K562 (cell line): Measurements from ENCODE around the gene C1QTNF5. TPM values are rescaled to one million over a fixed set of nuclear protein-coding genes. Genes with fewer than 3 reads are reported as not detected.

Source experiments
- BCOR ChIP-seq: fragments of 450-650 bp; IDR thresholded peaks from 2 replicates; pipeline ENCODE4 v1.6.1; 2016
- CBX3 ChIP-seq, 2 experiments: IDR thresholded peaks; 1 replicate in 1 of 2; 2 replicates in 1 of 2; pipeline ENCODE4 v1.6.1; 2012; ENCODE audit warnings: inconsistent platforms in 2 of 2, low read length in 2 of 2, borderline replicate concordance in 1 of 2, control low read depth in 1 of 2
- CHAMP1 ChIP-seq: fragments of 450-650 bp; IDR thresholded peaks from 2 replicates; pipeline ENCODE4 v1.6.1; 2016; ENCODE audit warnings: mild to moderate bottlenecking
- CREM ChIP-seq: IDR thresholded peaks from 2 replicates; pipeline ENCODE4 v1.6.1; 2014; ENCODE audit warnings: antibody characterized with exemption, low read depth
- CTCF ChIP-seq, 3 experiments: IDR thresholded peaks in 2 of 3; conservative IDR thresholded peaks in 1 of 3; 2 replicates each; pipeline ENCODE4 v1.5.1; 2011 to 2012; ENCODE audit warnings: low read length in 3 of 3, mild to moderate bottlenecking in 3 of 3, control low read depth in 2 of 3, improper control_type of control experiment in 1 of 3, inconsistent platforms in 1 of 3, low read depth in 1 of 3, mixed read lengths in 1 of 3, moderate library complexity in 1 of 3; ENCODE audit not compliant: insufficient read depth in 2 of 3
- DACH1 ChIP-seq: fragments of 450-650 bp; IDR thresholded peaks from 2 replicates; pipeline ENCODE4 v1.6.1; 2018; ENCODE audit not compliant: partially characterized antibody
- EGR1 ChIP-seq: fragments of 450-650 bp; conservative IDR thresholded peaks from 2 replicates; pipeline ENCODE4 v1.6.1; 2017; ENCODE audit warnings: mild to moderate bottlenecking
- ESRRA ChIP-seq: fragments of 450-650 bp; IDR thresholded peaks from 2 replicates; pipeline ENCODE4 v1.6.1; 2014; ENCODE audit warnings: low read depth, mild to moderate bottlenecking, moderate library complexity, borderline replicate concordance
- FOXK2 ChIP-seq, 2 experiments: fragments of 450-650 bp; IDR thresholded peaks in 1 of 2; conservative IDR thresholded peaks in 1 of 2; 2 replicates each; pipeline ENCODE4 v1.6.1; 2016; ENCODE audit warnings: low read depth in 2 of 2, mild to moderate bottlenecking in 1 of 2
- HDAC1 ChIP-seq, 2 experiments: fragments of 450-650 bp; IDR thresholded peaks; 2 replicates each; pipeline ENCODE4 v1.6.1; 2016 to 2017; ENCODE audit warnings: inconsistent platforms in 1 of 2, mild to moderate bottlenecking in 1 of 2, moderate library complexity in 1 of 2
- HLTF ChIP-seq: fragments of 450-650 bp; IDR thresholded peaks from 2 replicates; pipeline ENCODE4 v1.6.1; 2016
- JUND ChIP-seq, 2 experiments: IDR thresholded peaks; 2 replicates in 1 of 2; 3 replicates in 1 of 2; pipeline ENCODE4 v1.6.1; 2011; ENCODE audit warnings: borderline replicate concordance in 2 of 2, low read depth in 2 of 2, low read length in 2 of 2, improper control_type of control experiment in 1 of 2, missing biosample characterization in 1 of 2, missing genetic modification characterization in 1 of 2, missing genetic modification reagents in 1 of 2
- KAT7 ChIP-seq: sonication (generic); formaldehyde crosslinking; IDR thresholded peaks from 2 replicates; pipeline ENCODE4 v1.8.0; 2022; ENCODE audit warnings: missing genetic modification reagents, mild to moderate bottlenecking, borderline replicate concordance
- MAX ChIP-seq: sonication (generic); formaldehyde crosslinking; IDR thresholded peaks from 2 replicates; pipeline ENCODE4 v1.9.0; 2022; ENCODE audit warnings: mild to moderate bottlenecking, missing genetic modification reagents
- MTA3 ChIP-seq: fragments of 450-650 bp; formaldehyde crosslinking; IDR thresholded peaks from 2 replicates; pipeline ENCODE4 v1.6.1; 2017; ENCODE audit warnings: mild to moderate bottlenecking, borderline replicate concordance
- PHF20 ChIP-seq: fragments of 450-650 bp; IDR thresholded peaks from 2 replicates; pipeline ENCODE4 v1.6.1; 2018; ENCODE audit not compliant: partially characterized antibody
- PREB ChIP-seq: sonication (generic); formaldehyde crosslinking; IDR thresholded peaks from 2 replicates; pipeline ENCODE4 v1.8.1; 2023; ENCODE audit warnings: mild to moderate bottlenecking, missing genetic modification reagents
- RBM25 ChIP-seq: fragments of 200-400 bp; formaldehyde crosslinking; IDR thresholded peaks from 2 replicates; pipeline ENCODE4 v1.6.1; 2018; ENCODE audit warnings: low read length, low read depth, moderate library complexity; ENCODE audit not compliant: severe bottlenecking
- RBM39 ChIP-seq: fragments of 200-400 bp; formaldehyde crosslinking; optimal IDR thresholded peaks from 2 replicates; pipeline ENCODE3; 2018; ENCODE audit warnings: low read depth, low read length
- SMAD4 ChIP-seq: fragments of 250-450 bp; sonication (Bioruptor Pico); conservative IDR thresholded peaks from 2 replicates; pipeline ENCODE4 v1.8.0; 2021; ENCODE audit warnings: inconsistent platforms, mild to moderate bottlenecking, moderate library complexity
- SMC3 ChIP-seq: conservative IDR thresholded peaks from 2 replicates; pipeline ENCODE4 v1.6.1; 2011; ENCODE audit warnings: low read depth, low read length, improper control_type of control experiment; ENCODE audit not compliant: insufficient read depth
- TSC22D4 ChIP-seq: fragments of 450-650 bp; IDR thresholded peaks from 2 replicates; pipeline ENCODE4 v1.6.1; 2016; ENCODE audit warnings: missing genetic modification characterization, missing biosample characterization, control low read depth
- ZNF324 ChIP-seq: fragments of 250-450 bp; sonication (Bioruptor Pico); IDR thresholded peaks from 2 replicates; pipeline ENCODE4 v1.4.0; 2020; ENCODE audit warnings: mild to moderate bottlenecking
- polyA plus RNA-seq, 8 experiments: library from polyadenylated mRNA; depleted of rRNA in 4 of 8; stranded (reverse) in 5 of 8; unstranded in 3 of 8; fragments of >200 nt; fragmentation: Nextera tagmentation in 2 of 8; fragmentation: Illumina TruSeq in 1 of 8; extraction: Ambion mirVana in 2 of 8; extraction: Trizol in 1 of 8; gene quantifications; 2 replicates each; pipeline versions ENCODE4 v1.2.1 to v1.2.3, GENCODE V29; 2011 to 2014; ENCODE audit warnings: inconsistent platforms in 1 of 8, missing spikeins in 1 of 8
- total RNA-seq, 7 experiments: library from RNA; depleted of rRNA in 6 of 7; stranded (reverse); fragments of >200 nt in 6 of 7; fragmentation: Illumina TruSeq in 2 of 7; extraction: Trizol in 2 of 7; gene quantifications; 2 replicates each; pipeline versions ENCODE4 v1.2.1 to v1.2.3, GENCODE V29; 2011 to 2021; ENCODE audit warnings: low replicate concordance in 1 of 7

The C1QTNF5 gene
- total and polyA plus RNA-seq, 9 of the 15 experiments (the other 6 are each of a cell fraction or from before 2014, with no cell fraction given) = 0.07 to 0.76 (median 0.24) TPM; not detected in 1

- TF ChIP-seq FOXK2 (conservative IDR thresholded peaks at IDR 0.05 in 1 of 2, IDR thresholded peaks at IDR 0.05 in 1 of 2; ENCODE audit: low read depth in 2 of 2) (no peak), MAX (CRISPR knock-in tag) (peak; percentile 16; the same call in 1 of the 2 replicates), DACH1 (peak; percentile 19), ESRRA (peak; percentile 38; the same call in 1 of the 2 replicates), ZNF324 (CRISPR knock-in tag) (no peak), JUND (IDR thresholded peaks at IDR 0.05; ENCODE audit: borderline replicate concordance, low read depth, low read length) (peak; percentile 27; the same call in 1 of the 2 replicates), JUND (tag; IDR thresholded peaks at IDR 0.05; ENCODE audit: borderline replicate concordance, low read depth, low read length) (peak; percentile 44; the same call in 1 of the 3 replicates), HDAC1 (IDR thresholded peaks at IDR 0.05) (peak; percentile 54 to 55; a peak in 2 of 4 replicates), HLTF (no peak), RBM39 (peak; percentile 84), SMC3 (peak; percentile 56; the same call in 1 of the 2 replicates), PHF20 (peak; percentile 66), MTA3 (0 out of 2 replicates have a peak, but pooled peaks have one; percentile 23), RBM25 (peak; percentile 99), EGR1 (peak; percentile 34; the same call in 1 of the 2 replicates), SMAD4 (CRISPR knock-in tag) (0 out of 2 replicates have a peak, but pooled peaks have one; percentile 5), CREM (peak; percentile 31; the same call in 1 of the 2 replicates), TSC22D4 (tag) (no peak), CTCF (IDR thresholded peaks at IDR 0.05 in 2 of 3, conservative IDR thresholded peaks at IDR 0.05 in 1 of 3; ENCODE audit: insufficient read depth in 2 of 3, low read depth in 1 of 3, low read length in 3 of 3) (peak; percentile 83 to 94 (median 88)), CHAMP1 (0 out of 2 replicates have a peak, but pooled peaks have one; percentile 49), PREB (0 out of 2 replicates have a peak, but pooled peaks have one; percentile 49), BCOR (peak; percentile 98), KAT7 (peak; percentile 45; the same call in 1 of the 2 replicates), CBX3 (IDR thresholded peaks at IDR 0.05; ENCODE audit: borderline replicate concordance in 1 of 2, low read length in 2 of 2) (peak in 1 of 2 experiments; percentile 89; a peak in 2 of 3 replicates)
Measured at GRCh38 chr11:119323532-119324033, 17.1 kb downstream of the C1QTNF5 start (continued).
